NT2/D1 (cell line): ENCODE measurements around the gene PHAF1.

Experiments
- SUZ12 ChIP-seq: IDR thresholded peaks from 2 replicates; pipeline ENCODE4 v1.6.1; 2011; ENCODE audit not compliant: insufficient read length, insufficient read depth; ENCODE audit errors: extremely low read depth
- YY1 ChIP-seq: IDR thresholded peaks from 2 replicates; pipeline ENCODE4 v1.6.1; 2011; ENCODE audit not compliant: insufficient read length, insufficient read depth
- ZNF274 ChIP-seq: IDR thresholded peaks from 2 replicates; pipeline ENCODE4 v1.6.1; 2011; ENCODE audit warnings: mild to moderate bottlenecking, low read depth, low read length

DNA sequence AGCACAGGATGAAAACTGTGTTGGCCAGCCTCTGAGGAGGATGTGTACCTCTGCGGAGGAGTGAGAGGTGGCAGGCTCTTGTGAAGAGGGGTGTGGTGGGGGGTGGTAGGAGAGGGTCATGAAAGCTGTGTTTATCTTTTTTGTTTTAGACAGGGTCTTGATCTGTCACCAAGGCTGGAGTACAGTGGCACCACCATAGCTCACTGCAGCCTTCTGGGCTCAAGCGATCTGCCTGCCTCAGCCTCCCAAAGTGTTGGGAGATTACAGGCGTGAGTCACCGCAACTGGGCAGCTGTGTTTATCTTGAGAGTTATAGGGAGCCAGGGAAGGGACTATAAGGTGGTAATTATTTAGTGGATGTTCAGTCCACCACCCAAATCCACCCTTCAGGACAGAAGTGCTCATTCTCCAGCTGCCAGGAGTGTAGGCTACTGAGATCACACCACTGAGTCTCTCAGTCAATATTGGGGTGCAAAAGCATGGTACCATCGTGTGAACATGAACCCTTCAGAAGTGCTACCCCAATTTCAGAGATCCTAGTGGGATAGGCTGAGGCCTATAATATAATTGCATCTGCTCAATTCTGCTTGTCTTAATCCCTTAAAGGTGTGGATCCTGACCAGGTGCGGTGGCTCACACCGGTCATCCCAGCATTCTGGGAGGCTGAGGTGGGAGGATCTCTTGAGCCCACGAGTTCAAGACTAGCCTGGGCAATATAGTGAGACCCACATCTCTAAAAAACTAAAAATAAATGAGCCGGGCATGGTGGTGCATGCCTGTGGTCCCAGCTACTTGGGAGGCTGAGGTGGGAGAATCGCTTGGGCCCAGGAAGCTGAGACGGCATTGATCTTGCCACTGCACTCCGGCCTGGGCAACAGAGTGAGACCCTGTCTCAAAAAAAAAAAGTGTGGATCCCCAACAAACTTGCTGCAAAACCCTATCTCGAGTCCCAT is 81.0 kb downstream of the PHAF1 start:
- TF ChIP-seq ZNF274 (no peak), YY1 (no peak), SUZ12 (no peak)
